ENCODE results near the gene EEA1.

Gene EEA1

GRCh38 chr12:92938018-92938417, 8.9 kb upstream of the EEA1 start:
- DNase-seq = no peak

- no peak for DNase-seq
Observed at GRCh38 chr12:92933606-92934005, 4.5 kb upstream of the EEA1 start.

- no peak for DNase-seq
Observed at GRCh38 chr12:92930421-92930820, 1.3 kb upstream of the EEA1 start.

- DNase-seq = peak in 2 of 3 donors; percentile 9 to 27
Observed at GRCh38 chr12:92929983-92930382, 888 bp upstream of the EEA1 start.

DNA sequence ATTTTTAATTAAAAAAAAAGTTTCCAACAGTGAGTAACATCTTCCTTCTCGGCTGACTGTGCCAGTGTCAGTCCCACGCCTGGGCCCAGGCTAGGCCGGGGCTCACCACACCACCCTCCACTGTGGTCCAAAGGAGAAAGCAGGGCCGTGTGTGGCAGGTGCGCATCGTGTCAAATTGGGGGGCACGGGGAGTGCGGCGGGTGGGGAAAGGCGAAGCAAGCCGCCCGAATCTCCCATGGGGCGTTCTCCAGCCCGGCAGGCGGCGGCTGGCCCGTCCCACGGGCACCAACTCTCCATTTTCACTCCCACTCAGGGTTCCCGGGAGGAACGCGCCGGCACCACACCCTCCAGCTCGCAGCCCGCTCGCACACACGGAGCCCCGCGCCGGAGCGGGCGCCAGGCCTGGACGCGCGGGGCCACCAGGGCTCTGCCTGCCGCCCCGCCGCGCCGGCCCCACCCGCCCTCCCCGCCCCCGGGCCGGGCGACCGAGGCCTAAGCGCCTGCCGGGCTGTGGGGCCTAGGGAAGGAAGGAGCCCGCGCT, 604 bp downstream of the EEA1 start:
- DNase-seq = peak; percentile 69 to 74 (median 73)

DNA sequence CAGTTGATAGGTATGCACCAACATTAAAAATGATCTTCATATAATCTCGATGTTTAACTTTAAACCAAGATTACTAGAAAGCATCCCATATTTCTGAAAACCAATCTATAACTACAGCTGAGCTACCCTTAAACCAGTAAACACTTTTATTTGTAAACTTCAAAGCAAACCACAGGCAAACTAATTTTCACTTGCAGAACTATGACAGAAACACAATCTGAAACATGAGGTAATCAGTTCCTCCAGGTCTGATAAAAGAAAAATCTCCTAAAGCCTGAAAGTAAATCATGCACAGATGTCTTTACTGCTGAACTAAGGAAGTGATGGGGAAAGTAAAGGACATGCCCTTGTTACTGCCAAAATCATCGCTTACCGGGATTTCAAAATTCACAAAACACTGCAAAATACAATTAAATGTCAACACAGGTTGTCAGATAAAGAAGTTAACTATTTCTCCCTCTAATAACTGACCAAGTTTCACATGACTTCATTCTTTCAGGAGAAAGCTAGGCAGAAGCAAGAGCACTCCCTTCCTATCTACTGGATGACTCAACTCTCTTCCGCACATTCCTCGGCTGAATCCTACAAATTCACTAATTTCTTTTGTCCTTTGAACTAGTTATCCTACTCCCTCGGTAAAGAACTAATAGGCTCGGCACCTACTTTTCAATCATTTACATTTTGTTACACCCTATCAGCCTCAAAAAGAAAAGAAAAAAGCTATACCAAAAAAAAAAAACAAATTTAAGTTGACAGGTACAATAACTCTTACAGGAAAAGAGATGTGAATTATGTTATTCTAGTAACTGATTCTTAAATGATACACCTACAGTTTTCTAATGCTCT, 1.4 kb downstream of the EEA1 start:
- DNase-seq = peak; percentile 47 to 73 (median 72)

GRCh38 chr12:92927055-92927435, 2.0 kb downstream of the EEA1 start:
- DNase-seq = peak; percentile 79 to 86 (median 83)

DNA sequence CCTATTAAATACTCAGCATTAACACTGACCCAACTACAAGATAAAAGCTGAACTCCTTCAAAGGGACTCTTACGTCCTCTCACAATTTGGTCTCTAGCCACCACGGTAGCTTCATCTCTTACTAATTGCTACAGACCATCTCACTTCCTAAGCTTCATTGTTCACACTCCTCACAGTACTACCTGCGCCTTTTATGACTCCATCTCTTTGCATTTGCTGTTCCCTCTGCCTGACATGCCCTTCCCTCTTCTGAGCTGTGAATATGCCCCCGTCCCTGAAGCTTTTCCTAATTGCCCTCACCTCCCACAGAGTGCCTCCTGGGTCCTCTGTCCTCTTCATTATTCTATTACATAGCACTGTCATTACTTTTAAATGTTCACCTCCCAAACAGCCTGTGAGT, 2.5 kb downstream of the EEA1 start:
- no peak for DNase-seq

DNA sequence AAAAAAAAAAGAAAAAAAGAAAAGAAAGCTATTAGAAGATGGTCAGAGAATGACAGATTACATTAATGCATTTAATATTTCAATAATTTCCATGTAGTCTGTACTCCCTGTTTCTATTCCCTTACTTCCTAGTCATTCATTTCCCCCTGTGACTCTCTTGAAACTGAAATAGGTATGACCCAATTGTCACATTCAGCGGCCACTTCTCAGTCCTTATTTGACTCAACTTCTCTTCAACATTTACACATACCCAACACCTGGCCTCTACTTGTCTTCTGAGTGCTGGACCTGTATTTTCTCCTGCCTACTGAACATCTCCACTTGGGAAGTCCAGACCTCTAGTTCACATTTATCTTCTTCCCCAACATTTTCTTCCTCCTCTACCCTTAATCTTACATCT, 7.2 kb downstream of the EEA1 start:
- peak in 2 of 3 donors; percentile 40 to 44 for DNase-seq

DNA sequence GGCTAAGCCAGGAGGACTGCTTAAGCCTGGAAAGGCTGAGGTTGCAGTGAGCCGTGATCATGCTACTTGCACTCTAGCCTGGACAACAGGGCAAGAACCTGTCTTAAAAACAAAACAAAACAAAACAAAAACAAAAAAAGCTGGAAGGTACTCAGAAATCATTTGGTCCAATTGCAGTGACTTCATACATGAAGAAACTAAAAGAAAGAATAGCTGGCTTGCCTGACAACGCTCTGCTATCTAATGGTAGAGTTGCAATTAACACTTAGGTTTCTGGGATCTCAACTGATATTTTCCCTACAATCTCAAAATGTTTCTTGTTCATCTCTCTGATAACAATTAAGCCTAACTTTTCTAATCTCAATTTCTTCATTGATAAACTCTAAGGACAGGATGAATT, 13.7 kb downstream of the EEA1 start:
- DNase-seq = peak in 1 of 3 donors; percentile 11

DNA sequence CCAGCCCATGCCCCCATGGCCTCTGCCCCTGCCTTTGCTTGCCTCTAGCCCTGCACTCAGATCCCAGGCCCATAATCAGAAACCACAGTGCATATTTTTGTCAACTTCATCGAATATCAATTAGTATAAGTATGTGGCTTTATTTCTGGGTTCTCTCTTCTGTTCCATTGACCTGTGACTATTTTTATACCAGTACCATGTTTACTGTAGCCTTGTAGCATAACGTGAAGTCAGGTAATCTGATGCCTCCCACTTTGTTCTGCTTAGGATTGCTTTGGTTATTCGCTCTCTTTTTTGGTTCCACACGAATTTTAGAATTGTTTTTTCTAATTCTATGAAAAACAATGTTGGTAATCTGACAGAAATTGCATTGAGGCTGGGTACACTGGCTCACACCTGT, 14.9 kb downstream of the EEA1 start:
- no peak for DNase-seq

- DNase-seq = no peak
Observed at GRCh38 chr12:92912672-92913071, 16.4 kb downstream of the EEA1 start.

- DNase-seq = peak; percentile 74 to 90 (median 89)
Observed at GRCh38 chr12:92912052-92912451, 17.0 kb downstream of the EEA1 start.

DNA sequence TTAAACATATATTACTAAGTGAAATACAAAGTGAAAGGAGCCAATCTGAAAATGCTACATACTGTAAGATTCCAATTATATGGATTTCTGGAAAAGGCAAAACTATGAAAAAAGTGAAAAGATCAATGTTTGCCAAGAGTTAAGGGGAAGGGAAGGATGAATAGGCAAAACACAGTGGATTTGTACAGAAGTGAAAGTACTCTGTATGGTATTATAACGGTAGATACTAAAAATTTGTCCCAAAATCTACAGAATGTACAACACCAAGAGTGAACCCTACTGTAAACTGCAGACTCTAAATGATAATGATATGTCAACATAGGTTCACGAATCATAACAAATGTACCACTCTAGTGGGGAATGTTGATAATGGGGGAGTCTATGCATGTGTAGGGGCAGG, 17.8 kb downstream of the EEA1 start:
- DNase-seq = peak in 2 of 3 donors; percentile 32 to 38

GRCh38 chr12:92908108-92908507, 21.0 kb downstream of the EEA1 start:
- no peak for DNase-seq

DNA sequence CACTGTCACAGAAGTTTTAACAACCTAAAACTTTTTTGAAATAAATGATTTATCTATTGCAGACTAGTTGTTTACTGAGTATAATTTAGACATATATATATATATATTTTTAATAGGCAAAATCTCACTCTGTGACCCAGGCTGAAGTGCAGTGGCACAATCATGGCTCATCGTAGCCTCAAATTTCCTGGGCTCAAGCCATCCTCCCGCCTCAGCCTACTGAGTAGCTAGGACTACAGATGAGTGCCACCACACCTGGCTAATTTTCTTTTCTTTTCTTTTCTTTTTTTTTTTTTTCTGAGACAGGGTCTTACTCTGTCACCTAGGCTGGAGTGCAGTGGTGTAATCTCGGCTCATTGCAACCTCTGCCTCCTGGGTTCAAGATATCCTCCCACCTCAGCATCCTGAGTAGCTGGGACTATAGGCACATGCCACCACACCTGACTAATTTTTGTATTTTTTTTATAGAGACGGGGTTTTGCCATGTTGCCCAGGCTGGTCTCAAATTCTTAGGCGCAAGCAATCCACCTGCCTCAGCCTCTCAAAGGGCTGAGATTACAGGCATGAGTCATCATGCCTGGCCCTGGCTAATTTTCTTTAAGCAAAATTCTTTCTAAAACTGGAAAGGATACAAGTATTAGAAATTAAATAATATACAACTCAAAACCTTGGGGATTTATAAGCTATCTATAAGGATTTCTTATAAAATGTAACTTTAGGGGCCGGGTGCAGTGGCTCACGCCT, 23.1 kb downstream of the EEA1 start:
- no peak for DNase-seq

- DNase-seq = no peak
Observed at GRCh38 chr12:92905258-92905810, 23.8 kb downstream of the EEA1 start.

- no peak for DNase-seq
Observed at GRCh38 chr12:92900941-92901340, 28.2 kb downstream of the EEA1 start.

GRCh38 chr12:92899386-92900001, 29.6 kb downstream of the EEA1 start:
- DNase-seq = peak; percentile 56 to 67 (median 61)

DNA sequence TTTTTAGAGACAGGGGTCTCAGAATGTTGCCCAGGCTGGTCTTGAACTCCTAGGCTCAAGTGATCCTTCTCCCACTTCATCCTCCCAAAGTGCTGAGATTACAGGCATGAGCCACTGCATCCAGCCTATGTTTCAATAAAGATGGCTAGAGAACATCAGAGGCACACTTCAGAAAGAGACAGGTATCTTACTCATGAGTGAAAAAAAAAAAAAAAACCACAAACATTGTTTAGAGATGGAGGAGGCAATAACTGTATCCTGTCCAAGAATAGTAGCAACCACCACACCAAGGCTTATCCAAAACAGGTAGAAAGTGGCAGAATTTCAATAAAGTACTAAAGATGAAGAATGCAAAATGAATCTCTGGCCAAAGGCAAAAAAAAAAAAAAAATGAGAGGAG, 30.3 kb downstream of the EEA1 start:
- no peak for DNase-seq

DNA sequence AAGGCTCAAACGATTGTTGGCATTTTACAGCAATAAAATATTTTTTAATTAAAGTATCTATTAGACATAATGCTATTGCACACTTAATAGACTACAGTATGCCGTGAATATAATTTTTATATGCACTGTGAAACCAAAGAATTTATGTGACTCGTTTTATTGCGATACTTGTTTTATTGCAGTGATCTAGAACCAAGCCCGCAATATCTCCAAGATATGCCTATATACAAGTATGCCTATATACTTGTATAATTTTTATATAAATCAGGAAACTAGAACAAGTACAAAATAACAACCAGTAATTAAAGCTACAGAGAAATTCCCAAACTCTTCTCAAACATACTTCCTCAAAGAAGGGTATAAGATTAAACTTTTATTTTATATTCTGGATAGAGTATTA, 31.3 kb downstream of the EEA1 start:
- no peak for DNase-seq

DNA sequence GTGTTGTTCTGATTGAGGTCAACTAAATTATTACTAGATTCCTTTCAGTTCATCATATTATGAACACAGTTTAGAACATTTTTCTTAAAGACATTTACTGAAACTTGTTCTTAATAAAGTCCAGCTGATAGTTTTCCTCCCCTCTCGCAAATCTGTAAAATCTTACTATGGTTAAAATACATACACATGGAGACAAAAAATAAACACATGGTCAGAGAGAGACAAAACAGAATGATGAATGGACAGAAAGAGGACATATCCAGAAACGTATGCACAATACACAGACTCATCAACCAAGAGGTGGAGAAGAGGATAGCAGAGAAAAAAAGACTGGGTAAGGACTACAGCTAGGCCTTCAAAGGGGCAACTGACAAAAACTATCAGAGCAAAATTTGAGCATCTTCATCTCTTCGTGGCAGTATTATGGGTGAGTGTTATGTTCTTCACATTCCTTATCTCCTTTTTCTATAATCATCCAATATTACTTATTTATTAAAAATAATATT, 38.4 kb downstream of the EEA1 start:
- DNase-seq = no peak

DNA sequence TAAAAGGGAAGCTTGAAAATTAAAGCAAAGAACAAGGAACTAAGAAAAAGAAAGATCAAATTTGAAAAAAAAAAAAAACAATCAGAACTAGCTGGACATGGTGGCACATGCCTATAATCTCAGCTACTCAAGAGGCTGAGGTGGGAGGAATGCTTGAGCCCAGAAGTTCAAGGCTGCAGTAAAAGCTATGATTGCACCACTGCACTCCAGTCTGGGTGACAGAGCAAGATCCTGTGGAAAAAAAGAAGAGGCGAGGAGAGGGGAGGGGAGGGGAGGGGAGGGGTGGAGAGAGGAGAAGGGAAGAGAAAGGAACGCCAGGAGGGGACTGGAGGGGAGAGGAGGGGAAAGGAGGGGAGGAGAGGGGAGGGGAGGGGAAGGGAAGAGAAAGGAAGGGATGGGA, 43.0 kb downstream of the EEA1 start:
- DNase-seq = no peak

Measured in suppressor macrophage treated with lipopolysaccharide for 1 hour (primary cell).